ENCODE measurements around the gene LTBR.
"Not testable (repeated sequence)": the region's sequence is repeated elsewhere in the genome, so short reads cannot be mapped to it uniquely, and the experiment has no call there.

LTBR gene

GRCh38 chr12:6383572-6384498, at the start of gene LTBR:
Gene LTBR, plus strand, starts transcription at chr12:6384162. Its CDS starts 197 bp downstream, at chr12:6384359.
- DNase-seq: peak; percentile 78

GRCh38 chr12:6334359-6334758, 49.6 kb upstream of the LTBR start:
- DNase-seq: no peak

GRCh38 chr12:6334940-6335450, 49.0 kb upstream of the LTBR start:
- DNase-seq: no peak

GRCh38 chr12:6335451-6336078, 48.4 kb upstream of the LTBR start:
- DNase-seq: peak; percentile 84

- peak; percentile 83 for DNase-seq
Observed at GRCh38 chr12:6336079-6336888, 47.7 kb upstream of the LTBR start.

- DNase-seq: peak; percentile 58
Observed at GRCh38 chr12:6336889-6337853, 46.8 kb upstream of the LTBR start.

GRCh38 chr12:6337958-6338433, 46.0 kb upstream of the LTBR start:
- DNase-seq: no peak

GRCh38 chr12:6338536-6338935, 45.4 kb upstream of the LTBR start:
- not testable (repeated sequence) for DNase-seq

GRCh38 chr12:6338955-6339354, 45.0 kb upstream of the LTBR start:
- no peak for DNase-seq

- DNase-seq: no peak
Observed at GRCh38 chr12:6340032-6340638, 43.8 kb upstream of the LTBR start.

- peak; percentile 36 for DNase-seq
Observed at GRCh38 chr12:6340745-6341416, 43.1 kb upstream of the LTBR start.

GRCh38 chr12:6341417-6342139, 42.4 kb upstream of the LTBR start, which contains the start of gene TNFRSF1A:
Gene TNFRSF1A, minus strand, starts transcription at chr12:6342076. Its CDS starts 262 bp downstream, at chr12:6341814.
- DNase-seq: peak; percentile 68

GRCh38 chr12:6342140-6342889, 41.6 kb upstream of the LTBR start:
- DNase-seq: no peak

GRCh38 chr12:6343518-6343917, 40.4 kb upstream of the LTBR start:
- DNase-seq: no peak

- not testable (repeated sequence) for DNase-seq
Observed at GRCh38 chr12:6344101-6344660, 39.8 kb upstream of the LTBR start.

- DNase-seq: peak; percentile 79
Observed at GRCh38 chr12:6345319-6346091, 38.5 kb upstream of the LTBR start.

GRCh38 chr12:6346235-6346832, 37.6 kb upstream of the LTBR start:
- no peak for DNase-seq
